ENCODE results near the gene MYH7B.

DNA sequence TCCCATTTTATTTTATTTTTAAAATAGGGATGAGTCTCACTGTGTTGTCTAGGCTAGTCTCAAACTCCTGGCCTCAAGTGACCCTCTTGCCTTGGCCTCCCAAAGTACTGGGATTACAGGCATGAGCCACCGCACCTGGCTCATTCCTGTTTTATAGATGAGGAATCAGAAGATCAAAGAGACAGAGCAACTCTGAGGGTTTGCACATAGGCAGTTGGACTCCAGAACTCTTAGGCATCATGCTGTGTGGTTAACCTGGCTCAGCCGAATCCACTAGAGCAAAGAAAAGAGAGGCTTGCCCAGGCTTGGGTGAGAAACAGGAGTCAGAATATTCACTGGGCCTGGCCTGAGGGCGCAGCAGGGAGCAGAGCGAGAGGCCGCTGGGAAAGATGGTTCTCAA is 9.4 kb downstream of the MYH7B start:
- TF ChIP-seq POLR2A (IDR thresholded peaks at IDR 0.05; ENCODE audit: low read depth, low read length), result no peak
- TF ChIP-seq EZH2 (IDR thresholded peaks at IDR 0.05; ENCODE audit: borderline replicate concordance, low read depth, low read length, severe bottlenecking), result no peak
- TF ChIP-seq, protein P1, sequence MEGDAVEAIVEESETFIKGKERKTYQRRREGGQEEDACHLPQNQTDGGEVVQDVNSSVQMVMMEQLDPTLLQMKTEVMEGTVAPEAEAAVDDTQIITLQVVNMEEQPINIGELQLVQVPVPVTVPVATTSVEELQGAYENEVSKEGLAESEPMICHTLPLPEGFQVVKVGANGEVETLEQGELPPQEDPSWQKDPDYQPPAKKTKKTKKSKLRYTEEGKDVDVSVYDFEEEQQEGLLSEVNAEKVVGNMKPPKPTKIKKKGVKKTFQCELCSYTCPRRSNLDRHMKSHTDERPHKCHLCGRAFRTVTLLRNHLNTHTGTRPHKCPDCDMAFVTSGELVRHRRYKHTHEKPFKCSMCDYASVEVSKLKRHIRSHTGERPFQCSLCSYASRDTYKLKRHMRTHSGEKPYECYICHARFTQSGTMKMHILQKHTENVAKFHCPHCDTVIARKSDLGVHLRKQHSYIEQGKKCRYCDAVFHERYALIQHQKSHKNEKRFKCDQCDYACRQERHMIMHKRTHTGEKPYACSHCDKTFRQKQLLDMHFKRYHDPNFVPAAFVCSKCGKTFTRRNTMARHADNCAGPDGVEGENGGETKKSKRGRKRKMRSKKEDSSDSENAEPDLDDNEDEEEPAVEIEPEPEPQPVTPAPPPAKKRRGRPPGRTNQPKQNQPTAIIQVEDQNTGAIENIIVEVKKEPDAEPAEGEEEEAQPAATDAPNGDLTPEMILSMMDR (IDR thresholded peaks at IDR 0.05; ENCODE audit: extremely low read depth in 1 of 2, insufficient read depth in 1 of 2, low read depth in 1 of 2, low read length in 2 of 2), result no peak
- TF ChIP-seq POLR2AphosphoS5 (IDR thresholded peaks at IDR 0.05; ENCODE audit: insufficient read depth, low read depth, low read length), result no peak
- no peak for TF ChIP-seq JUN (IDR thresholded peaks at IDR 0.05; ENCODE audit: borderline replicate concordance, insufficient read depth, insufficient read length, low read depth)
- no peak for TF ChIP-seq GATA2 (IDR thresholded peaks at IDR 0.05; ENCODE audit: insufficient read depth, insufficient read length, low read depth, low read length)
